ENCODE results near the gene POC1A.
"Not testable (repeated sequence)": the region's sequence is repeated elsewhere in the genome, so short reads cannot be mapped to it uniquely, and the experiment has no call there.

Gene POC1A

DNA sequence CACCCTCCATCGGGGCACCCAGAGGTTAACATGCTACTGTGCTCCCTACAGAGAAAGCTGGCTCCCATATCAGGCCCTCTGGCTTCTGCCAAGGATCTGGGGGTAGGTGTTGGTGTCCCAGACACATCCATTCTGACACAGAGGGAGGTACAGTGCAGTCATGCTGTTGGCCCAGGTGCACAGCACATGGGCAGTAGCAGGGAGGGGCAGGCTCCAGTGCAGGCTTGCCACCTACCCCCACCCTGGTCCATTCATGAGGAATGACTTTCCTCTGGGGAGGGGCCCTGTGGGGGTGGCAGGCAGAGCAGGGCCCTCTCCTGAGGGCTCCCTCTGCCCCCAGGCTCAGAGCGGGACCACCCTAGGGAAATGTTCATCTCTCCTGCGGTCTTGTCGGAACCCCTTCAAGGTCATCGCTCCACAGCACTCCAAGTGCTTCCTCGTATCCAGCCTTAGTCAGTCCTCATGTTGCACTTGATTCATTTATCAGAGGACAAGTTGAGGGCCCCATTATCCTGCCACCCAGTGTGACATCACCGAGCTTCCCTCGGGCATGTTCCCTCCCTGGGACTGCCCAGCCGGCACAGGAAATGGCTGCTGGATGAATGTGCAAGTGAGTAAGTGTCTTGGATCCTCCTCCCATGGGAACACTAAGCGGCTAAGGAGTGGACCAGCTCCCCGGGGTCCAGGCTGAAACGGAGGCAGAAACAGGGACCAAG, 107.9 kb downstream of the POC1A start:
- Histone ChIP-seq H3K9me3 (ENCODE audit: control insufficient read depth in 1 of 2, low read length in 2 of 2) (no peaks in the 10 kb centered on the region), H3K4me3 (ENCODE audit: low read depth in 1 of 2, low read length in 2 of 2) (no peak overlapping the region), H3K4me1 (ENCODE audit: control insufficient read depth in 1 of 2, insufficient read depth in 2 of 2, low read length in 2 of 2) (peaks cover 0 to 12% of the 10 kb centered on the region in 2 donors), H3K27ac (ENCODE audit: low read length) (peak overlapping the region; percentile 8), H3K27me3 (ENCODE audit: low read depth, low read length) (no peaks in the 10 kb centered on the region), H3K36me3 (ENCODE audit: control insufficient read depth in 1 of 2, insufficient read depth in 2 of 2, low read length in 2 of 2) (peaks cover 9 to 23% of the 10 kb centered on the region in 2 donors)

DNA sequence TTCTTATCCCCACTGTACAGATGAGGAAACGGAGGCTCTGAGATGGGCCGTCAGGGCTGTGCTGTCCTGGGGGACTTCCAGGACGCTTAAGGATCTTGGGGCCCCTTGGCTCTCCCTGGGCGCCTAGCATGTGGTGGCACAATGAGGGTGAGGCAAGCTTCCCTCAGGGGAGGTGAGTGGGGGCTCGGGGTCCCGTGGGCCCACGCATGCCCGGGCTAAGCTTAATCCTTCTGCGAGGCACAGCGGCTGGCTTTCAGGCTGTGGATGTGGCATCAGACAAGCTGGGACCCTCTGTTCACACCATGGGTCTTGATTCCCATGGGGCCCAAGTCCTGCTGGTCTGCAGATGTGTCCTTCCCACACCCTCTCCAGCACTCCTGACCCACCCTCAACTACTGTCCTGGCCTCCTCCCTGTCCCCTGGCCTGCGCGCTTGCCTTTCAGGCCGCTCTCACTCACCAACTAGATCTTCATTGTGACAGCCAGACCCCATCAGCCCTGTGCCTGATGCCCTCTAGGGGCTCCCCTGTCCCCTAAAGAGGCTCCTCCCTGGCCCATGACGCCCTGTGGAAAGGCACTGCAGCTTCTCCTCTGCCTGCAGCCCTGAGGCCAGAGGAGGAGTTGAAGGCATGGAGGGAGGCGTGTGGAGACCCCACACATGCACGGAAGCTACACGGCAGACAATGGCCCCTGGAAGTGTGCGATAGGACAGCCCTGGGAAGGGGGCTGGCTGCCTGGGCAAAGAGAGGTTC, 109.2 kb downstream of the POC1A start:
- H3K4me3 ChIP-seq (ENCODE audit: low read depth in 1 of 2, low read length in 2 of 2), result no peak overlapping the region
- peaks cover 0 to 10% of the 10 kb centered on the region in 2 donors for H3K36me3 ChIP-seq (ENCODE audit: control insufficient read depth in 1 of 2, insufficient read depth in 2 of 2, low read length in 2 of 2)
- H3K4me1 ChIP-seq (ENCODE audit: control insufficient read depth in 1 of 2, insufficient read depth in 2 of 2, low read length in 2 of 2), result peaks cover 0 to 13% of the 10 kb centered on the region in 2 donors
- H3K27ac ChIP-seq (ENCODE audit: low read length), result no peak overlapping the region
- no peaks in the 10 kb centered on the region for H3K9me3 ChIP-seq (ENCODE audit: control insufficient read depth in 1 of 2, low read length in 2 of 2)
- no peaks in the 10 kb centered on the region for H3K27me3 ChIP-seq (ENCODE audit: low read depth, low read length)

DNA sequence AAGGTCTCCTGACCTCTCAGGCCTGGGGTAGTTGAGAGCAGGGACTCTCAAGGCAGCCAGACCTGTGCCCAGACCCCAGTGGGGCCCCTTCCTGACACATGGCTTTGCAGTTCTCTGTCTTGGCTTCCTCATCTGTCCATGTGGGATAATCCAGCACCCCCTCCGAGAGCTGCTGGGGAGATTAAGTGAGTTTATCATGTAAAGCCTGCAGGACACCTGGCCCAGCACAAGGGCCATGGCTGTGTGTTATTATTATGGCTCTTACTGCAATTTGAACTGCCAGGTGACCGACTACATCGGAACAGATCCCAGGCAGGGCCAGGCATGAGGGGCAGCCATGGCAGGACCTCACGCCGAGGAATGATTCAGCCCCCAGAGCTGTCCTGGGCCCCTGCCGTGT, 110.5 kb downstream of the POC1A start:
- Histone ChIP-seq H3K9me3 (ENCODE audit: control insufficient read depth in 1 of 2, low read length in 2 of 2) (no peaks in the 10 kb centered on the region), H3K4me1 (ENCODE audit: control insufficient read depth in 1 of 2, insufficient read depth in 2 of 2, low read length in 2 of 2) (peaks cover 0 to 17% of the 10 kb centered on the region in 2 donors), H3K27me3 (ENCODE audit: low read depth, low read length) (no peaks in the 10 kb centered on the region), H3K36me3 (ENCODE audit: control insufficient read depth in 1 of 2, insufficient read depth in 2 of 2, low read length in 2 of 2) (no peaks in the 10 kb centered on the region), H3K27ac (ENCODE audit: low read length) (no peak overlapping the region), H3K4me3 (ENCODE audit: low read depth in 1 of 2, low read length in 2 of 2) (no peak overlapping the region)

DNA sequence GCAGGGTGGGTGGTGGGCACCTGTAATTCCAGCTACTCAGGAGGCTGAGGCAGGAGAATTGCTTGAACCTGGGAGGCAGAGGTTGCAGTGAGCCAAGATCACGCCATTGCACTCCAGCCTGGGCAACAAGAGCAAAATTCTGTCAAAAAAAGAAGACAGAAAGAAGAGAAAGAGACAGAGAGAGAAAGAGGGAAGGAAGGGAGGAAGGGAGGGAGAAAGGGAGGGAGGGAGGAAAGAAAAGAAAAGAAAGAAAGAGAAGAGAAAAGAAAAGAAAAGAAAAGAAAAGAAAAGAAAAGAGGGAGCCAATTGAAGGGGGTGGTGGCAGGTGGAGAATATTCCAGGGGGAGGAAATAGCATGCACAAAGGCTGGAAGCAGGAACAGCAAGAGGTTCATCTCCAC, 111.2 kb downstream of the POC1A start:
- H3K27ac ChIP-seq (ENCODE audit: low read length); H3K36me3 ChIP-seq (ENCODE audit: control insufficient read depth in 1 of 2, insufficient read depth in 2 of 2, low read length in 2 of 2); H3K4me3 ChIP-seq (ENCODE audit: low read depth in 1 of 2, low read length in 2 of 2); H3K9me3 ChIP-seq (ENCODE audit: control insufficient read depth in 1 of 2, low read length in 2 of 2); H3K27me3 ChIP-seq (ENCODE audit: low read depth, low read length): not testable (repeated sequence)
- peaks cover 0 to 19% of the 10 kb centered on the region in 2 donors for H3K4me1 ChIP-seq (ENCODE audit: control insufficient read depth in 1 of 2, insufficient read depth in 2 of 2, low read length in 2 of 2)

DNA sequence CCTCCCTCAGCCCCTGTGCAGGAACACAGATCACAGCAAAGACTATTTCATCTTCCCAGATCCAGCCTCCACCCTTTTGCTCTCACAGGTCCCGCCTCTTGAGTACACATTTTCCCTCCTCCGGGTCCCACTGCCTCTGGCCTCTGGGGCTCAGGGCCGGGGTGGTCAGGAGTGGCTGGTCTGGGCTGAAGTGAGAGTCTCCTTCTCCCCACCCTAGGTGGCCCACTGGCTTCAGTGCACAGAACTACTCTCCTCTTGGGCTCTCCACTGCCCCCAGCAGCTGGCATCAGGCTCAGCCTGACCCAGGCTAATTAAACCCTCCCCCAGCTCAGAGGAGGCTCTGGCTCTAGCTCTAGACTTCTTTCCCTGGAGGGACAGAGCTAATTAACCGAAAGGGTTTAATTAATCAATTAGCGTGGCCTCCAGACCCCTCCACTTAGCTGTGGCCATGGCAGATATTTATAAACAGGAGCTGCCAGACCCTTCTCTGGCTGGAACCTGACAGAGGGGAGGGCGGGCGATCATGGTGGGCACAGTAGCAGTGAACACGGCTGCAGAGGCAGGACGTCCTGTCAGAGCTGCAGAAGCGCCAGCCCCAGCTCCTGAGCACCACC, 113.0 kb downstream of the POC1A start:
- Histone ChIP-seq H3K36me3 (ENCODE audit: control insufficient read depth in 1 of 2, insufficient read depth in 2 of 2, low read length in 2 of 2) (no peaks in the 10 kb centered on the region), H3K27ac (ENCODE audit: low read length) (no peak overlapping the region), H3K9me3 (ENCODE audit: control insufficient read depth in 1 of 2, low read length in 2 of 2) (no peaks in the 10 kb centered on the region), H3K4me3 (ENCODE audit: low read depth in 1 of 2, low read length in 2 of 2) (no peak overlapping the region), H3K4me1 (ENCODE audit: control insufficient read depth in 1 of 2, insufficient read depth in 2 of 2, low read length in 2 of 2) (peaks cover 0 to 8% of the 10 kb centered on the region in 2 donors), H3K27me3 (ENCODE audit: low read depth, low read length) (no peaks in the 10 kb centered on the region)

DNA sequence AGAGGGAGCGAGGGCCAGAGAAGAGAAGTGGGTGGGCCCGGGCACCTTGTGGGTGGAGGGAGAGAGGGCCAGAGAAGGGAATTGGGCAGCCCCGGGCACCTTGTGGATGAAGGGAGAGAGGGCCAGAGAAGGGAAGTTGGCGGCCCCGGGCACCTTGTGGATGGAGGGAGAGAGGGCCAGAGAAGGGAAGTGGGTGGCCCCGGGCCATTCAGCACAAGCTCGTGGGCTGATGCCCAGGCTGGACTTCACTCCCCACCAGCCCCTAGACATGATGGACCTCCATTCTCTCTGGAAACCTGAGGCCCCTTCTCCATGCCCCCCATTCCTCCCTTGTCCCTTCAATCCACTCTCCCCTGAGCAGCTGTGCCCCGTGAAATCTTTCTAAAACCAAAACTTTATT, 113.6 kb downstream of the POC1A start:
- Histone ChIP-seq H3K4me3 (ENCODE audit: low read depth in 1 of 2, low read length in 2 of 2) (no peak overlapping the region), H3K36me3 (ENCODE audit: control insufficient read depth in 1 of 2, insufficient read depth in 2 of 2, low read length in 2 of 2) (no peaks in the 10 kb centered on the region), H3K9me3 (ENCODE audit: control insufficient read depth in 1 of 2, low read length in 2 of 2) (no peaks in the 10 kb centered on the region), H3K27me3 (ENCODE audit: low read depth, low read length) (no peaks in the 10 kb centered on the region), H3K27ac (ENCODE audit: low read length) (no peak overlapping the region), H3K4me1 (ENCODE audit: control insufficient read depth in 1 of 2, insufficient read depth in 2 of 2, low read length in 2 of 2) (peaks cover 0 to 7% of the 10 kb centered on the region in 2 donors)

DNA sequence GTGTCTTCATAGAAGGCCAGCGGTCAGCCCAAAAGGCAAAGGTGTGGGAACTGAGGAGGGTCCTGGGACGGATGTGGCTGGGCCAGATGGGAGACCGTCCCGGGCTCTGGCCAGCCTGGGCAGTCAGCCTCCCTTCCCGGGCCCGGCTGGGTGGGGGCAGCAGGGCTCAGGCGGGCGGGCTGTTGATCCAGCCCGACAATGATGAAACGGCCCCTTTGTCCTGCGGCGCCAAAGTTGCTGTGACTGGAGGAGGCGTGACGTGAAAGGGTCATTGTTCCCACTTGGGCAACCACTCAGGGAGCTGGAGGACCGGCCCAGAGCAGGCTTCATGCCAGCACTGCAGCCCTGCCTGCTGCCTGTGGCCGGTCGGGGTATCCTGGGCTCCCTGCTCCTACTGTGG, 114.4 kb downstream of the POC1A start:
- no peak overlapping the region for H3K27ac ChIP-seq (ENCODE audit: low read length)
- no peaks in the 10 kb centered on the region for H3K36me3 ChIP-seq (ENCODE audit: control insufficient read depth in 1 of 2, insufficient read depth in 2 of 2, low read length in 2 of 2)
- H3K27me3 ChIP-seq (ENCODE audit: low read depth, low read length), result no peaks in the 10 kb centered on the region
- no peak overlapping the region for H3K4me3 ChIP-seq (ENCODE audit: low read depth in 1 of 2, low read length in 2 of 2)
- H3K9me3 ChIP-seq (ENCODE audit: control insufficient read depth in 1 of 2, low read length in 2 of 2), result no peaks in the 10 kb centered on the region
- H3K4me1 ChIP-seq (ENCODE audit: control insufficient read depth in 1 of 2, insufficient read depth in 2 of 2, low read length in 2 of 2), result peaks cover 0 to 7% of the 10 kb centered on the region in 2 donors

DNA sequence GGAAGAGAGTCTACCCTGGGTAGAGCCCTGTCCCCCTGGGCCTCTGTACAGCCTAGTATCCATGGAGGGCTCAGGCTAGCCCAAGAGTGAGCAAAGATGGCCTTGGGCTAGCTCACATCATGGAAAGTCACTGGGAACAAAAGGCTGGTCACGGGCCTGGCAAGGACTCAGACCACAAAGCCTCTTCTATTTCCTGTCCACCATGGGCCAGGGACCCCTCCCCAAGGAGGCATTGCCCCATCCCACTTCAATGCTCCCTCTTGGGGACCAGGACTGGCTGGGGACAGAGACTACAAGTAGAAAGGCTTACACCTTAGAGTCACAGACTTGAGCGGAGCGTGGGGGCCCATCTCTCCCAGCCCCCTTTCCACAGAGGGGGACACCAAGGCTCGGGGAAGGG, 114.8 kb downstream of the POC1A start:
- H3K36me3 ChIP-seq (ENCODE audit: control insufficient read depth in 1 of 2, insufficient read depth in 2 of 2, low read length in 2 of 2), result no peaks in the 10 kb centered on the region
- H3K27ac ChIP-seq (ENCODE audit: low read length), result no peak overlapping the region
- no peaks in the 10 kb centered on the region for H3K9me3 ChIP-seq (ENCODE audit: control insufficient read depth in 1 of 2, low read length in 2 of 2)
- no peaks in the 10 kb centered on the region for H3K27me3 ChIP-seq (ENCODE audit: low read depth, low read length)
- no peak overlapping the region for H3K4me3 ChIP-seq (ENCODE audit: low read depth in 1 of 2, low read length in 2 of 2)
- H3K4me1 ChIP-seq (ENCODE audit: control insufficient read depth in 1 of 2, insufficient read depth in 2 of 2, low read length in 2 of 2), result peaks cover 0 to 7% of the 10 kb centered on the region in 2 donors

DNA sequence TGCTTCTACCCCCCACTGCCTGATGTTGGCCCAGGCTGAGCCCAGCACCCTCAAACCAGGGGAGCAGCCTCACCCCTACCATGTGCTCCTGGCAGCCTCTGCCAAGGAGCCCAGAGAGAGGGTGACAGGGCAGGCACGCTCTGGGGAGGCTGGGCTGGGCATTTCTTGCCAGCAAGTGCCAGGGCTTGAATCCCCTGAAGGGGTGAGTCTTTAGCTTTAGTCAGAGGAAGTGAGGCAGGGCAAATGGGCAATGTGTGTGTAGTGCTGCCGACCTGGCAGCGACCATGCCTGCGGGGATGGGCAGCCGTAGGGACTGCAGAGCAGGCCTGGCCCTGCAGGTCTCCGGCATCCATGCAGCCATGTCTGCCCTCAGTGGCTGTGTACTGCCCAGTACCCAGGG, 116.0 kb downstream of the POC1A start:
- H3K4me1 ChIP-seq (ENCODE audit: control insufficient read depth in 1 of 2, insufficient read depth in 2 of 2, low read length in 2 of 2), result peaks cover 0 to 7% of the 10 kb centered on the region in 2 donors
- no peaks in the 10 kb centered on the region for H3K9me3 ChIP-seq (ENCODE audit: control insufficient read depth in 1 of 2, low read length in 2 of 2)
- no peaks in the 10 kb centered on the region for H3K27me3 ChIP-seq (ENCODE audit: low read depth, low read length)
- H3K4me3 ChIP-seq (ENCODE audit: low read depth in 1 of 2, low read length in 2 of 2), result no peak overlapping the region
- H3K36me3 ChIP-seq (ENCODE audit: control insufficient read depth in 1 of 2, insufficient read depth in 2 of 2, low read length in 2 of 2), result no peaks in the 10 kb centered on the region
- no peak overlapping the region for H3K27ac ChIP-seq (ENCODE audit: low read length)

DNA sequence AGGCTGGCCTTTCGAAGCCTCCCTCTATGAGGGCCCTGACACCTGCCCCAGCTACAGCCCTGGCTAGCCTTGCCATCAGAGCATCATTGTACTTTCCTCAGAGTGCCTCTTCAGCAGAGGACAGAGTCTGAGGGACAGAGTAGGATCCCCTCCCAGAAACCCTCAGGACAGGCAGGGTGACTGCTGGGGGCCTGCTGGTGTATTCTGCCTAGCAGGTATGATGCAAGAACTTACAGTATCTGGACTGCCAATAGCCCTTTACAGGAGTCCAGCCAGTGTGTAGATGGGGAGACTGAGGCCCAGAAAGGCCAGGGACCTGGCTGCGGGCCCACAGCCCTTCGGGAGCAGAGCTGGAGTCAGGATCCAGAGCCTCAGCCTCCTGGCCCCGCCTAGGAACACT, 116.9 kb downstream of the POC1A start:
- Histone ChIP-seq H3K36me3 (ENCODE audit: control insufficient read depth in 1 of 2, insufficient read depth in 2 of 2, low read length in 2 of 2) (no peaks in the 10 kb centered on the region), H3K27ac (ENCODE audit: low read length) (no peak overlapping the region), H3K27me3 (ENCODE audit: low read depth, low read length) (no peaks in the 10 kb centered on the region), H3K9me3 (ENCODE audit: control insufficient read depth in 1 of 2, low read length in 2 of 2) (no peaks in the 10 kb centered on the region), H3K4me3 (ENCODE audit: low read depth in 1 of 2, low read length in 2 of 2) (no peak overlapping the region), H3K4me1 (ENCODE audit: control insufficient read depth in 1 of 2, insufficient read depth in 2 of 2, low read length in 2 of 2) (peaks cover 0 to 7% of the 10 kb centered on the region in 2 donors)

DNA sequence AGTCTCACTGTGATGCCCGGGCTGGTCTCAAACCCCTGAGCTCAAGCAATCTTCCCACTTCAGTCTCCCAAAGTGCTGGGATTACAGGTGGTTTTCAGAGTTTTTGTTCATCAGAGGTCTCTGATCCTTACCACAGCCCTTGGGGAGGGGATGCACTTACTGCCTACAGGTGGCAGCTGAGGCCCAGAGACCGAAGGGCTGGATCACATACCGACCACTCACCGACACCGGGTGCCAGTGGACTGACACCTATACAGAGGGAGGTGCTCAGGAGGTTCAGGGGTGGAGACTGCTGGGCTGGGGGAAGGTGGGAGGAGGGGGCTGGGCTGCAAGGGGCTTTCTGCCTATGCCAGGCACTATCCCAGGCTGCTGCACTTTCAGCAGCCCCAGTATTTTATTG, 117.4 kb downstream of the POC1A start:
- no peaks in the 10 kb centered on the region for H3K27me3 ChIP-seq (ENCODE audit: low read depth, low read length)
- no peaks in the 10 kb centered on the region for H3K9me3 ChIP-seq (ENCODE audit: control insufficient read depth in 1 of 2, low read length in 2 of 2)
- no peak overlapping the region for H3K4me3 ChIP-seq (ENCODE audit: low read depth in 1 of 2, low read length in 2 of 2)
- H3K27ac ChIP-seq (ENCODE audit: low read length), result no peak overlapping the region
- no peaks in the 10 kb centered on the region for H3K36me3 ChIP-seq (ENCODE audit: control insufficient read depth in 1 of 2, insufficient read depth in 2 of 2, low read length in 2 of 2)
- peaks cover 0 to 7% of the 10 kb centered on the region in 2 donors for H3K4me1 ChIP-seq (ENCODE audit: control insufficient read depth in 1 of 2, insufficient read depth in 2 of 2, low read length in 2 of 2)
